ENCODE measurements around the gene MTFMT.

MTFMT gene

GRCh38 chr15:64997745-64998375 is 31.6 kb downstream of the MTFMT start:
- Histone ChIP-seq H3K4me1 (ENCODE audit: insufficient read depth, low read length) (no peaks in the 10 kb centered on the region), H3K9ac (ENCODE audit: low read depth, low read length) (no peak overlapping the region), H3K9me3 (ENCODE audit: control insufficient read depth, insufficient read depth, low read length) (no peaks in the 10 kb centered on the region), H3K36me3 (ENCODE audit: insufficient read depth, low read length) (no peaks in the 10 kb centered on the region)

GRCh38 chr15:64997066-64997465 is 32.4 kb downstream of the MTFMT start:
- H3K36me3 ChIP-seq (ENCODE audit: insufficient read depth, low read length) = no peaks in the 10 kb centered on the region
- H3K4me1 ChIP-seq (ENCODE audit: insufficient read depth, low read length) = no peaks in the 10 kb centered on the region
- H3K9ac ChIP-seq (ENCODE audit: low read depth, low read length) = no peak overlapping the region
- H3K9me3 ChIP-seq (ENCODE audit: control insufficient read depth, insufficient read depth, low read length) = no peaks in the 10 kb centered on the region

- no peaks in the 10 kb centered on the region for H3K36me3 ChIP-seq (ENCODE audit: insufficient read depth, low read length)
- H3K9ac ChIP-seq (ENCODE audit: low read depth, low read length) = no peak overlapping the region
- H3K9me3 ChIP-seq (ENCODE audit: control insufficient read depth, insufficient read depth, low read length) = no peaks in the 10 kb centered on the region
- no peaks in the 10 kb centered on the region; the same call in 1 of the 2 replicates for H3K4me1 ChIP-seq (ENCODE audit: insufficient read depth, low read length)
Measured at GRCh38 chr15:64993290-64993689, 36.1 kb downstream of the MTFMT start.

GRCh38 chr15:64991536-64992135 is 37.8 kb downstream of the MTFMT start:
- Histone ChIP-seq H3K9me3 (ENCODE audit: control insufficient read depth, insufficient read depth, low read length) (no peaks in the 10 kb centered on the region), H3K36me3 (ENCODE audit: insufficient read depth, low read length) (no peaks in the 10 kb centered on the region), H3K4me1 (ENCODE audit: insufficient read depth, low read length) (no peaks in the 10 kb centered on the region; the same call in 1 of the 2 replicates), H3K9ac (ENCODE audit: low read depth, low read length) (no peak overlapping the region)

- Histone ChIP-seq H3K36me3 (ENCODE audit: insufficient read depth, low read length) (no peaks in the 10 kb centered on the region), H3K9me3 (ENCODE audit: control insufficient read depth, insufficient read depth, low read length) (no peaks in the 10 kb centered on the region), H3K4me1 (ENCODE audit: insufficient read depth, low read length) (no peaks in the 10 kb centered on the region; the same call in 1 of the 2 replicates), H3K9ac (ENCODE audit: low read depth, low read length) (peak overlapping the region; percentile 66)
Measured at GRCh38 chr15:64990168-64990470, 39.3 kb downstream of the MTFMT start.

- Histone ChIP-seq H3K9me3 (ENCODE audit: control insufficient read depth, insufficient read depth, low read length) (no peaks in the 10 kb centered on the region), H3K4me1 (ENCODE audit: insufficient read depth, low read length) (no peaks in the 10 kb centered on the region; the same call in 1 of the 2 replicates)
Measured at GRCh38 chr15:64989416-64990167, 39.8 kb downstream of the MTFMT start, which contains the start of gene SPG21. TSS of gene SPG21 (minus strand) at chr15:64989914. CDS start at chr15:64983569, 6,345 bp downstream.

GRCh38 chr15:64987136-64987535 is 42.3 kb downstream of the MTFMT start:
- Histone ChIP-seq H3K9ac (ENCODE audit: low read depth, low read length) (no peak overlapping the region), H3K36me3 (ENCODE audit: insufficient read depth, low read length) (no peaks in the 10 kb centered on the region; the same call in 1 of the 2 replicates), H3K9me3 (ENCODE audit: control insufficient read depth, insufficient read depth, low read length) (no peaks in the 10 kb centered on the region), H3K4me1 (ENCODE audit: insufficient read depth, low read length) (no peaks in the 10 kb centered on the region; the same call in 1 of the 2 replicates)

More at GRCh38 chr15:64989416-64990167, 39.8 kb downstream of the MTFMT start, which contains the start of gene SPG21:
- Histone ChIP-seq H3K36me3 (ENCODE audit: insufficient read depth, low read length) (no peaks in the 10 kb centered on the region), H3K9ac (ENCODE audit: low read depth, low read length) (peak within 1 kb of the TSS; percentile 66)

- no peaks in the 10 kb centered on the region; the same call in 1 of the 2 replicates for H3K36me3 ChIP-seq (ENCODE audit: insufficient read depth, low read length)
- no peaks in the 10 kb centered on the region; the same call in 1 of the 2 replicates for H3K4me1 ChIP-seq (ENCODE audit: insufficient read depth, low read length)
- no peaks in the 10 kb centered on the region for H3K9me3 ChIP-seq (ENCODE audit: control insufficient read depth, insufficient read depth, low read length)
- H3K9ac ChIP-seq (ENCODE audit: low read depth, low read length) = no peak overlapping the region
Measured at GRCh38 chr15:64985366-64986033, 43.9 kb downstream of the MTFMT start.

GRCh38 chr15:64982472-64982871 is 47.0 kb downstream of the MTFMT start:
- H3K9ac ChIP-seq (ENCODE audit: low read depth, low read length) = no peak overlapping the region
- H3K36me3 ChIP-seq (ENCODE audit: insufficient read depth, low read length) = no peaks in the 10 kb centered on the region; the same call in 1 of the 2 replicates
- H3K4me1 ChIP-seq (ENCODE audit: insufficient read depth, low read length) = peaks cover 4% of the 10 kb centered on the region

GRCh38 chr15:64981812-64982431 is 47.5 kb downstream of the MTFMT start:
- Histone ChIP-seq H3K36me3 (ENCODE audit: insufficient read depth, low read length) (no peaks in the 10 kb centered on the region; the same call in 1 of the 2 replicates), H3K9ac (ENCODE audit: low read depth, low read length) (no peak overlapping the region), H3K9me3 (ENCODE audit: control insufficient read depth, insufficient read depth, low read length) (no peaks in the 10 kb centered on the region), H3K4me1 (ENCODE audit: insufficient read depth, low read length) (peaks cover 4% of the 10 kb centered on the region)

More at GRCh38 chr15:64982472-64982871, 47.0 kb downstream of the MTFMT start:
- no peaks in the 10 kb centered on the region for H3K9me3 ChIP-seq (ENCODE audit: control insufficient read depth, insufficient read depth, low read length)

- Histone ChIP-seq H3K4me1 (ENCODE audit: insufficient read depth, low read length) (peaks cover 4% of the 10 kb centered on the region), H3K9me3 (ENCODE audit: control insufficient read depth, insufficient read depth, low read length) (no peaks in the 10 kb centered on the region), H3K9ac (ENCODE audit: low read depth, low read length) (no peak overlapping the region), H3K36me3 (ENCODE audit: insufficient read depth, low read length) (peaks cover 4% of the 10 kb centered on the region)
Measured at GRCh38 chr15:64979252-64979710, 50.2 kb downstream of the MTFMT start.

GRCh38 chr15:64975390-64975789 is 54.0 kb downstream of the MTFMT start:
- Histone ChIP-seq H3K9ac (ENCODE audit: low read depth, low read length) (no peak overlapping the region), H3K36me3 (ENCODE audit: insufficient read depth, low read length) (peaks cover 10% of the 10 kb centered on the region), H3K4me1 (ENCODE audit: insufficient read depth, low read length) (peaks cover 4% of the 10 kb centered on the region), H3K9me3 (ENCODE audit: control insufficient read depth, insufficient read depth, low read length) (no peaks in the 10 kb centered on the region)

- Histone ChIP-seq H3K36me3 (ENCODE audit: insufficient read depth, low read length) (peaks cover 10% of the 10 kb centered on the region), H3K4me1 (ENCODE audit: insufficient read depth, low read length) (no peaks in the 10 kb centered on the region), H3K9ac (ENCODE audit: low read depth, low read length) (no peak overlapping the region), H3K9me3 (ENCODE audit: control insufficient read depth, insufficient read depth, low read length) (no peaks in the 10 kb centered on the region)
Measured at GRCh38 chr15:64970698-64971097, 58.7 kb downstream of the MTFMT start.

GRCh38 chr15:64969401-64969800 is 60.0 kb downstream of the MTFMT start:
- H3K9ac ChIP-seq (ENCODE audit: low read depth, low read length) = no peak overlapping the region
- no peaks in the 10 kb centered on the region for H3K4me1 ChIP-seq (ENCODE audit: insufficient read depth, low read length)
- H3K9me3 ChIP-seq (ENCODE audit: control insufficient read depth, insufficient read depth, low read length) = no peaks in the 10 kb centered on the region
- H3K36me3 ChIP-seq (ENCODE audit: insufficient read depth, low read length) = peaks cover 11% of the 10 kb centered on the region
